Lower leg skin (tissue), 3 donors: Measurements from ENCODE around the gene PPCDC.

Experiments
- CTCF ChIP-seq, 3 donors: fragments of 450-650 bp; IDR thresholded peaks; one replicate each; pipeline ENCODE4 v1.5.1; 2016; ENCODE audit warnings: antibody characterized with exemption in 3 of 3, mild to moderate bottlenecking in 3 of 3, moderate library complexity in 2 of 3
- POLR2A ChIP-seq, 2 donors: fragments of 450-650 bp; IDR thresholded peaks; one replicate each; pipeline ENCODE4 v1.6.1; 2016 to 2017; ENCODE audit warnings: antibody characterized with exemption in 2 of 2, mild to moderate bottlenecking in 1 of 2, moderate library complexity in 1 of 2

- TF ChIP-seq CTCF (IDR thresholded peaks at IDR 0.05) (no peak), POLR2A (IDR thresholded peaks at IDR 0.05) (no peak)
These were observed 30.3 kb downstream of the PPCDC start for GRCh38 chr15:75053748-75054125.
